Calu3 (cell line): ENCODE results near the gene PDE6B. TPM values are rescaled to one million over a fixed set of nuclear protein-coding genes. Genes with fewer than 3 reads are reported as not detected.

ENCODE experiments used
- BruUV-seq: library from RNA; stranded (reverse); fragments of 400-500 nt; replicated peaks from 2 replicates; lab custom pipeline; 2021; lab: Mats Ljungman, UMichigan
- CTCF ChIA-PET: fragments of 300-600 bp; sonication (Branson Sonifier 250); formaldehyde crosslinking; loops from one replicate; lab custom pipeline; 2022; ENCODE audit warnings: antibody characterized with exemption; lab: Charles Lee
- DNase-seq: peaks from one replicate; pipeline ENCODE4 v3.0.0; 2022
- H3K27ac Mint-ChIP-seq: one replicate; pipeline ENCODE4 v1.8.0; 2022; ENCODE audit warnings: mixed read lengths; ENCODE audit not compliant: unreplicated experiment
- H3K27me3 Mint-ChIP-seq: one replicate; pipeline ENCODE4 v1.8.0; 2022; ENCODE audit warnings: mixed read lengths; ENCODE audit not compliant: unreplicated experiment
- H3K36me3 Mint-ChIP-seq: one replicate; pipeline ENCODE4 v1.8.0; 2022; ENCODE audit warnings: mild to moderate bottlenecking, moderate library complexity, mixed read lengths; ENCODE audit not compliant: insufficient read depth, unreplicated experiment
- H3K4me1 Mint-ChIP-seq: one replicate; pipeline ENCODE4 v1.8.0; 2022; ENCODE audit warnings: mild to moderate bottlenecking, low read depth, mixed read lengths; ENCODE audit not compliant: unreplicated experiment
- H3K4me3 Mint-ChIP-seq: one replicate; pipeline ENCODE4 v1.8.0; 2022; ENCODE audit warnings: mild to moderate bottlenecking, low read depth, moderate library complexity, mixed read lengths; ENCODE audit not compliant: unreplicated experiment
- H3K9me3 Mint-ChIP-seq: one replicate; pipeline ENCODE4 v1.8.0; 2022; ENCODE audit warnings: low read depth, mixed read lengths; ENCODE audit not compliant: unreplicated experiment
- intact Hi-C: fragments of 100-400 bp; cut with micrococcal nuclease; formaldehyde crosslinking; loops from one replicate; pipeline ENCODE4 v1.10.0; 2022; ENCODE audit not compliant: unreplicated experiment
- total RNA-seq: library from RNA; stranded (reverse); gene quantifications from 2 replicates; pipeline ENCODE4 v1.2.3, GENCODE V29; 2022
- TF ChIP-seq, protein P1 (sequence below): fragments of 200-600 bp; IDR thresholded peaks from one replicate; pipeline ENCODE4 v1.8.0; 2022; ENCODE audit warnings: antibody characterized with exemption; ENCODE audit not compliant: unreplicated experiment

PDE6B gene
- total RNA-seq, 1 experiment from 2014 or later = not detected

DNA sequence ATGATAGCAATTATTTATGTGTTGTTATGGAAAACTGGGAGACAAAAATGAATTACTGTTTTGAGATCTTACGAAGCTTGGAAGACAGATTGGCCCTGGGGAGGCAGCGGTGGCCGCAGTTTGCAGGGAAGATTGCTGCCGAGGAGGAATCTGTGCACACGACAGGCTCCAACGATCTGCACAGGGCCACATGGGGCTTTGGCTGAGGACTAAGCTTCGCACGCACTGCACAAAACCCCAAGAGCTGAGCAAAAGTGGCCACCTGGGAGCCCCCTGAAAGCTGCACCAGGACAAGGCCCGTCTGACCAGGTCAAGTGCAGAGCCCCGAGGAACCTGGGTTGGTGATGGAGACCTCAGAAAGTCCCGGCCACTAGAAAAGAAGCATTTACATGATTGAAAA lies 5.2 kb upstream of the PDE6B start:
- TF ChIP-seq, protein P1, sequence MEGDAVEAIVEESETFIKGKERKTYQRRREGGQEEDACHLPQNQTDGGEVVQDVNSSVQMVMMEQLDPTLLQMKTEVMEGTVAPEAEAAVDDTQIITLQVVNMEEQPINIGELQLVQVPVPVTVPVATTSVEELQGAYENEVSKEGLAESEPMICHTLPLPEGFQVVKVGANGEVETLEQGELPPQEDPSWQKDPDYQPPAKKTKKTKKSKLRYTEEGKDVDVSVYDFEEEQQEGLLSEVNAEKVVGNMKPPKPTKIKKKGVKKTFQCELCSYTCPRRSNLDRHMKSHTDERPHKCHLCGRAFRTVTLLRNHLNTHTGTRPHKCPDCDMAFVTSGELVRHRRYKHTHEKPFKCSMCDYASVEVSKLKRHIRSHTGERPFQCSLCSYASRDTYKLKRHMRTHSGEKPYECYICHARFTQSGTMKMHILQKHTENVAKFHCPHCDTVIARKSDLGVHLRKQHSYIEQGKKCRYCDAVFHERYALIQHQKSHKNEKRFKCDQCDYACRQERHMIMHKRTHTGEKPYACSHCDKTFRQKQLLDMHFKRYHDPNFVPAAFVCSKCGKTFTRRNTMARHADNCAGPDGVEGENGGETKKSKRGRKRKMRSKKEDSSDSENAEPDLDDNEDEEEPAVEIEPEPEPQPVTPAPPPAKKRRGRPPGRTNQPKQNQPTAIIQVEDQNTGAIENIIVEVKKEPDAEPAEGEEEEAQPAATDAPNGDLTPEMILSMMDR = no peak
- no TSS peak for BruUV-seq
- Mint-ChIP-seq H3K4me1 (no peaks in the 10 kb centered on the region), H3K4me3 (no peak overlapping the region), H3K9me3 (no peaks in the 10 kb centered on the region), H3K36me3 (peaks cover 4% of the 10 kb centered on the region), H3K27me3 (peaks cover 9% of the 10 kb centered on the region), H3K27ac (no peak overlapping the region)
- CTCF ChIA-PET = no interaction called here
- DNase-seq = no peak
- intact Hi-C loops = no loop called here

DNA sequence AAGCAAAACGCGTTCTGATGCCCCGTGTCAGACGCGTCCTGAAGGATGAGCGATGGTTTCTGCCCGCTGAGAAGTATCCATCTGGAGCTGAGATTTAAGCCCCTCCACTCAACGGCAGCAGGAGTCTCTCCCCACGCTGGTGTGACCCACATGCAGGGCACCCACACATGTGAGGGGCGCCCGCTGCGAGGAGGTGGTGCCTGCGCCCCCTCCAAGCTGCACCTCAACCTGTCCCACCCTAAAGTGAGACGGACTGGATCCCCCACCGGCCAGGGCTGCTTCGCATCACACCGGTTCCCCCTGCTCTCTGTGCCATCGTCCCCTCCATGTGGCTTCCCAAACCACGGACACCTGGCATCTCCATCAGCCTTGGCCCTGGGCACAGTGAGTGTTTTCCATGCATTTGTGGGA lies 4.5 kb upstream of the PDE6B start:
- no peak overlapping the region for H3K27ac Mint-ChIP-seq
- intact Hi-C loops = no loop called here
- no TSS peak for BruUV-seq
- H3K4me3 Mint-ChIP-seq = no peak overlapping the region
- CTCF ChIA-PET = no interaction called here
- peaks cover 2% of the 10 kb centered on the region for H3K27me3 Mint-ChIP-seq
- TF ChIP-seq, protein P1 = no peak
- H3K4me1 Mint-ChIP-seq = no peaks in the 10 kb centered on the region
- H3K9me3 Mint-ChIP-seq = no peaks in the 10 kb centered on the region
- peaks cover 4% of the 10 kb centered on the region for H3K36me3 Mint-ChIP-seq
- no peak for DNase-seq

DNA sequence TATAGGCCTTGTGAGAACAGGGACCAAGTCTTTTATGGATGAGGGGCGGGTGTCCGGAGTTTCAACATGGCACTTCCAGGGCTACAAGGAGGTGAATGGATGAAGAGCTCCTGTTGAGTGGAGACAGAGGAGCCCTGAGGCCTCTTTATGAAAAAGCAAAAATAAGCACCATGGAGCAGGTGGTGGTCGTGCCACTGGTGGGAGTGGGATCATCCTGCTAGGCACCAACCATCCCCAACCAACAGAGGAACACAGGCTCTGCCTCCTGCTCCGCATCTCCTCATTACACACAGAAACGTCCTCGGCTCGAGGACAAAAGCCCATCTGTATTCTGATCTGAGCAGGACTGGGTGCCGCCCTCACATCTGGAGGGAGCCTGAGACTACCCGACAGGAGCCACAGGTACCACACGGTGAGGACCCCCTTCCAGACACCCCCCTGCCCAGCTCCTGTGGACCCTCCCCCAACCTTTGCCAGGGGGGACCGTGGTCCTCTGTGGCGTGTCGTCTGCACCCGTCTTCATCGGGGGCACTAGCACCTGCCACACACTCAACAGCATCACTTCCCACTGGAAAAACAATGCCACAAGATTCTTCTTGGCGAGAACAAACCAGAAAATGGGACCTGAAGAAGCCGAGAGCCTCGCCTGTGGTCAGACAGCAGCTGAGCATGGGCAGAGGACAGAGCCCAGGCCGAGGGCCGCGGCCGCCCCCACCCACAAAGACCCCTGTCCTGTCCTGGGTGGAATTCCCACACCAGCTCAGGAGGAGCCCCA lies 3.9 kb upstream of the PDE6B start:
- Mint-ChIP-seq H3K4me3 (no peak overlapping the region), H3K36me3 (peaks cover 4% of the 10 kb centered on the region), H3K27me3 (no peaks in the 10 kb centered on the region), H3K4me1 (no peaks in the 10 kb centered on the region), H3K27ac (no peak overlapping the region), H3K9me3 (no peaks in the 10 kb centered on the region)
- intact Hi-C loops = no loop called here
- TF ChIP-seq, protein P1 = no peak
- DNase-seq = no peak
- BruUV-seq = no TSS peak
- CTCF ChIA-PET = no interaction called here

DNA sequence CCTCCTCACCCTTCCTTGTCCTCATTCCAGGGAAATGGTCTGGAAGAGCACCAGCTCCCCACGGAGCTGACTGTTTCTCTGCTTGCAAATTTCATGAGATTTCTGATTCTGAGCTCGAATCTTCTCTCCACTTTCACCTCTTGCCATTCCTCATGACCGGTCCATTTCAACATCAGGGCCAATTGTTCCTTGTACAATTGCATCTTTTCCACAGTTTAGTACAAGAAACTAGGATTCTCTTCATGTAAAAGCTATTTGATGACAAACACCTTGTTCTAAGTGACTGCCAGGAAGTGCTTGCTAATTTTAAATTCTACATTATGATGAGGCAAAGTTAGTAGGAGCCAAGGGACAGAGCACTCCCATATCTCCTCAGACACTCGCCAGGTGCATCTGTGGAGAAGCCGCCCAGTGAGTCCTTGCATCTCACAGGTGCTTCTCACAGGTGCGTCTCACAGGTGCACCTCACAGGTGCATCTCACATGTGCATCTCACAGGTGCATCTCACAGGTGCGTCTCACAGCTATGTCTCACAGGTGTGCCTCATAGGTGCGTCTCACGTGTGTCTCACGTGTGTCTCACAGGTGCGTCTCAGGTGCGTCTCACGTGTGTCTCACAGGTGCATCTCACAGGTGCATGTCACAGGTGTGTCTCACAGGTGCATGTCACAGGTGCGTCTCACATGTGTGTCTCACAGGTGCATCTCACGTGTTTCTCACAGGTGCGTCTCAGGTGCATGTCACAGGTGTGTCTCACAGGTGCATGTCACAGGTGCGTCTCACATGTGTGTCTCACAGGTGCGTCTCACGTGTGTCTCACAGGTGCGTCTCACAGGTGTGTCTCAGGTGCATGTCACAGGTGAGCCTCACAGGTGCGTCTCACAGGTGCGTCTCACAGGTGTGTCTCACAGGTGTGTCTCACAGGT lies 3.0 kb upstream of the PDE6B start:
- CTCF ChIA-PET = no interaction called here
- Mint-ChIP-seq H3K4me3 (no peak overlapping the region), H3K27me3 (no peaks in the 10 kb centered on the region), H3K4me1 (no peaks in the 10 kb centered on the region), H3K27ac (no peak overlapping the region), H3K9me3 (no peaks in the 10 kb centered on the region), H3K36me3 (peaks cover 4% of the 10 kb centered on the region)
- no peak for DNase-seq
- intact Hi-C loops = no loop called here
- TF ChIP-seq, protein P1 = no peak
- BruUV-seq = no TSS peak
